Naive thymus-derived CD4-positive, alpha-beta T cell (primary cell): ENCODE results near the gene SPON2. TPM values are rescaled to one million over a fixed set of nuclear protein-coding genes. Genes with fewer than 3 reads are reported as not detected.
A peak's percentile ranks its signal among the peaks of the same experiment; 100 is the strongest.

Experiments
- ATAC-seq: fragments of 150-1000 bp; cut with Tn5 transposase; 2 replicates; pipeline ENCODE4 v1.10.0; 2021; ENCODE audit warnings: mild to moderate bottlenecking, moderate library complexity
- CTCF ChIA-PET: fragments of 350-600 bp; sonication (Branson Sonifier 250); formaldehyde crosslinking; loops from one replicate; lab custom pipeline; 2021; ENCODE audit warnings: antibody characterized with exemption; lab: Charles Lee
- POLR2A ChIA-PET: fragments of 350-600 bp; sonication (Branson Sonifier 250); formaldehyde crosslinking; loops from one replicate; lab custom pipeline; 2021; ENCODE audit warnings: antibody characterized with exemption, inconsistent platforms; lab: Charles Lee
- DNase-seq, 9 donors: peaks; one replicate each; pipeline versions ENCODE4 v3.0.0 to v3.0.0-alpha.2; 2020 to 2022; ENCODE audit warnings: mixed read lengths in 1 of 9
- H3K27ac ChIP-seq: one replicate; pipeline ENCODE4 v1.7.0; 2013; ENCODE audit warnings: mild to moderate bottlenecking, low read depth, low read length, moderate library complexity
- H3K27me3 ChIP-seq, 2 donors: one replicate each; pipeline ENCODE4 v1.7.0; 2013; ENCODE audit warnings: low read length in 2 of 2, mild to moderate bottlenecking in 2 of 2, moderate library complexity in 2 of 2; ENCODE audit not compliant: control insufficient read depth in 2 of 2, insufficient read depth in 2 of 2
- H3K36me3 ChIP-seq, 3 experiments: 1 replicate in 2 of 3; 2 replicates in 1 of 3; pipeline ENCODE4 v1.7.0; 2013; ENCODE audit warnings: low read length in 3 of 3, mild to moderate bottlenecking in 3 of 3, moderate library complexity in 1 of 3; ENCODE audit not compliant: insufficient read depth in 3 of 3, control insufficient read depth in 2 of 3
- H3K4me1 ChIP-seq, 2 donors: one replicate each; pipeline ENCODE4 v1.7.0; 2013; ENCODE audit warnings: low read length in 2 of 2, mild to moderate bottlenecking in 2 of 2, moderate library complexity in 1 of 2; ENCODE audit not compliant: control insufficient read depth in 2 of 2, insufficient read depth in 2 of 2
- H3K4me3 ChIP-seq: 2 replicates; pipeline ENCODE4 v1.7.0; 2013; ENCODE audit warnings: mild to moderate bottlenecking, low read length
- H3K9me3 ChIP-seq, 3 experiments: 1 replicate in 2 of 3; 2 replicates in 1 of 3; pipeline ENCODE4 v1.7.0; 2013; ENCODE audit warnings: low read length in 3 of 3; ENCODE audit not compliant: control insufficient read depth in 2 of 3
- H3K27ac Mint-ChIP-seq, 9 donors: one replicate each; pipeline ENCODE4 v1.8.0; 2020 to 2022; ENCODE audit warnings: mixed read lengths in 9 of 9, mild to moderate bottlenecking in 8 of 9, moderate library complexity in 5 of 9, inconsistent platforms in 2 of 9
- H3K27me3 Mint-ChIP-seq, 5 donors: one replicate each; pipeline ENCODE4 v1.8.0; 2021 to 2022; ENCODE audit warnings: mixed read lengths in 5 of 5, mild to moderate bottlenecking in 1 of 5
- H3K36me3 Mint-ChIP-seq, 5 donors: one replicate each; pipeline ENCODE4 v1.8.0; 2020 to 2022; ENCODE audit warnings: mixed read lengths in 5 of 5, mild to moderate bottlenecking in 3 of 5, inconsistent platforms in 1 of 5
- H3K4me1 Mint-ChIP-seq, 7 donors: one replicate each; pipeline ENCODE4 v1.8.0; 2020 to 2022; ENCODE audit warnings: mixed read lengths in 7 of 7, mild to moderate bottlenecking in 3 of 7, inconsistent platforms in 1 of 7
- H3K4me3 Mint-ChIP-seq, 10 donors: one replicate each; pipeline ENCODE4 v1.8.0; 2020 to 2022; ENCODE audit warnings: mild to moderate bottlenecking in 10 of 10, mixed read lengths in 10 of 10, moderate library complexity in 6 of 10, inconsistent platforms in 2 of 10
- H3K9me3 Mint-ChIP-seq, 11 donors: one replicate each; pipeline ENCODE4 v1.8.0; 2020 to 2022; ENCODE audit warnings: mixed read lengths in 11 of 11, mild to moderate bottlenecking in 4 of 11, inconsistent platforms in 1 of 11, moderate library complexity in 1 of 11
- intact Hi-C, 2 donors: fragments of 100-400 bp; cut with micrococcal nuclease; formaldehyde crosslinking; loops; one replicate each; pipeline ENCODE4 v1.15.1; 2023
- polyA plus RNA-seq, 2 donors: library from polyadenylated mRNA; unstranded; fragments of 300-500 nt; fragmentation: Illumina TruSeq; gene quantifications; one replicate each; pipeline ENCODE4 v1.2.3, GENCODE V29; 2021
- total RNA-seq, 6 experiments: library from RNA in 5 of 6; stranded (reverse) in 5 of 6; gene quantifications; 1 replicate in 5 of 6; 2 replicates in 1 of 6; pipeline ENCODE4 v1.2.3 and lab custom pipeline; 2021 to 2026

The SPON2 gene
- total and polyA plus RNA-seq, 7 experiments from 2014 or later, result 2.8 to 79.1 (median 6.5) TPM

- H3K4me1 Mint-ChIP-seq, result no peaks in the 10 kb centered on the region
- Histone ChIP-seq H3K27ac (no peak overlapping the region), H3K4me1 (no peaks in the 10 kb centered on the region), H3K4me3 (no peak overlapping the region), H3K9me3 (no peaks in the 10 kb centered on the region), H3K27me3 (no peaks in the 10 kb centered on the region), H3K36me3 (no peaks in the 10 kb centered on the region)
- intact Hi-C loops, result no loop called here
- no peak for ATAC-seq
- peak overlapping the region in 1 of 9 donors; percentile 37 for H3K27ac Mint-ChIP-seq
- no peak overlapping the region for H3K4me3 Mint-ChIP-seq
- no peak for DNase-seq
- H3K9me3 Mint-ChIP-seq, result peaks cover 0 to 14% (median 4%) of the 10 kb centered on the region in 11 donors
- CTCF ChIA-PET, result no interaction called here
- POLR2A ChIA-PET, result no interaction called here
- peaks cover 15 to 49% (median 22%) of the 10 kb centered on the region in 5 donors for H3K27me3 Mint-ChIP-seq
- peaks cover 0 to 18% (median 4%) of the 10 kb centered on the region in 5 donors for H3K36me3 Mint-ChIP-seq
These were observed 17.7 kb downstream of the SPON2 start for GRCh38 chr4:1154523-1155182.

- Histone ChIP-seq H3K4me1 (no peaks in the 10 kb centered on the region), H3K4me3 (no peak overlapping the region), H3K9me3 (no peaks in the 10 kb centered on the region), H3K36me3 (no peaks in the 10 kb centered on the region), H3K27me3 (no peaks in the 10 kb centered on the region), H3K27ac (no peak overlapping the region)
- peaks cover 15 to 47% (median 22%) of the 10 kb centered on the region in 5 donors for H3K27me3 Mint-ChIP-seq
- H3K27ac Mint-ChIP-seq, result peak overlapping the region in 1 of 9 donors; percentile 37
- DNase-seq (no peak), ATAC-seq (no peak)
- CTCF ChIA-PET, result interaction anchor here (0.9 kb wide), 1 partner anchor 23 kb away, joined by 3 read pairs; no protein-coding TSS in a partner anchor
- H3K36me3 Mint-ChIP-seq, result peaks cover 0 to 18% (median 4%) of the 10 kb centered on the region in 5 donors
- no peaks in the 10 kb centered on the region for H3K4me1 Mint-ChIP-seq
- H3K9me3 Mint-ChIP-seq, result peaks cover 0 to 14% (median 4%) of the 10 kb centered on the region in 11 donors
- intact Hi-C loops, result no loop called here
- POLR2A ChIA-PET, result no interaction called here
- no peak overlapping the region for H3K4me3 Mint-ChIP-seq
These were observed 18.3 kb downstream of the SPON2 start for GRCh38 chr4:1154126-1154522.

GRCh38 chr4:1153567-1154090 lies 18.8 kb downstream of the SPON2 start:
- Histone ChIP-seq H3K27me3 (no peaks in the 10 kb centered on the region), H3K36me3 (no peaks in the 10 kb centered on the region), H3K27ac (no peak overlapping the region), H3K9me3 (no peaks in the 10 kb centered on the region), H3K4me3 (no peak overlapping the region), H3K4me1 (no peaks in the 10 kb centered on the region)
- Mint-ChIP-seq H3K27me3 (peaks cover 15 to 44% (median 22%) of the 10 kb centered on the region in 5 donors), H3K9me3 (peaks cover 0 to 11% (median 3%) of the 10 kb centered on the region in 11 donors), H3K27ac (no peak overlapping the region), H3K4me1 (no peaks in the 10 kb centered on the region), H3K4me3 (no peak overlapping the region), H3K36me3 (peaks cover 0 to 18% (median 3%) of the 10 kb centered on the region in 5 donors)
- no peak for ATAC-seq
- POLR2A ChIA-PET, result no interaction called here
- no peak for DNase-seq
- intact Hi-C loops, result no loop called here
- CTCF ChIA-PET, result interaction anchor here (0.9 kb wide), 1 partner anchor 23 kb away, joined by 3 read pairs; no protein-coding TSS in a partner anchor

GRCh38 chr4:1152290-1152689 lies 20.1 kb downstream of the SPON2 start:
- H3K27me3 Mint-ChIP-seq, result peaks cover 15 to 30% (median 22%) of the 10 kb centered on the region in 5 donors
- CTCF ChIA-PET, result interaction anchor here (0.6 kb wide), 1 partner anchor 67 kb away, joined by 3 read pairs; no protein-coding TSS in a partner anchor

DNA sequence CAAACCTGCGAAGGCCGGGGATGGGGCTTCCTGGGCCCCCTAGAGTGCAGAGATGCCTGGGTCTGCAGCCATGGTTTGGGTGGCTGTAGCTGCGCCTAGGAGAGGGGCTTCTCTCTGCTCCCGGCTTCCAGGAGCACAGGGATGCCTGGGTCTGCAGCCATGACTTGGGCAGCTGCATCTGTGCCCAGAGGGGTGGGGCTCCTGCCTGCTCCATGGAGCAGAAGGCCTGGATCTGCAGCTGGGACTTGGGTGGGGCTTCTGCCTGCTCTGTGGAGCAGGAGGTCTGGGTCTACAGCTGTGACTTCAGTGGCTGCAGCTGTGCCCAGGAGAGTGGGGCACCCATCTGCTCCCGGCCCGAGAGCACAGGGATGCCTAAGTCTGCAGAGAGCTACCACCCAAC lies 20.8 kb downstream of the SPON2 start:
- no peak for DNase-seq
- ChIA-PET CTCF (no interaction called here), POLR2A (no interaction called here)
- H3K4me3 Mint-ChIP-seq, result no peak overlapping the region
- H3K4me1 Mint-ChIP-seq, result peaks cover 0 to 1% (median 0%) of the 10 kb centered on the region in 7 donors
- Histone ChIP-seq H3K9me3 (no peaks in the 10 kb centered on the region), H3K4me3 (no peak overlapping the region), H3K27me3 (no peaks in the 10 kb centered on the region), H3K27ac (no peak overlapping the region), H3K4me1 (no peaks in the 10 kb centered on the region), H3K36me3 (no peaks in the 10 kb centered on the region)
- peaks cover 0 to 4% (median 0%) of the 10 kb centered on the region in 5 donors for H3K36me3 Mint-ChIP-seq
- H3K9me3 Mint-ChIP-seq, result peaks cover 0 to 2% (median 0%) of the 10 kb centered on the region in 11 donors
- intact Hi-C loops, result no loop called here
- no peak for ATAC-seq
- peaks cover 15 to 27% (median 22%) of the 10 kb centered on the region in 5 donors for H3K27me3 Mint-ChIP-seq
- no peak overlapping the region for H3K27ac Mint-ChIP-seq

More at GRCh38 chr4:1152290-1152689, 20.1 kb downstream of the SPON2 start:
- Histone ChIP-seq H3K27me3 (no peaks in the 10 kb centered on the region), H3K4me3 (no peak overlapping the region), H3K4me1 (no peaks in the 10 kb centered on the region), H3K27ac (no peak overlapping the region), H3K9me3 (no peaks in the 10 kb centered on the region), H3K36me3 (no peaks in the 10 kb centered on the region)
- intact Hi-C loops, result no loop called here
- Mint-ChIP-seq H3K9me3 (peaks cover 0 to 2% (median 0%) of the 10 kb centered on the region in 11 donors), H3K4me1 (peaks cover 0 to 1% (median 0%) of the 10 kb centered on the region in 7 donors), H3K4me3 (no peak overlapping the region), H3K27ac (no peak overlapping the region), H3K36me3 (peaks cover 0 to 7% (median 0%) of the 10 kb centered on the region in 5 donors)
- POLR2A ChIA-PET, result no interaction called here
- no peak for ATAC-seq
- no peak for DNase-seq

GRCh38 chr4:1150875-1151274 lies 21.5 kb downstream of the SPON2 start:
- no peaks in the 10 kb centered on the region for H3K4me1 ChIP-seq
- no peak for ATAC-seq
- Mint-ChIP-seq H3K4me3 (no peak overlapping the region), H3K27ac (no peak overlapping the region), H3K36me3 (peaks cover 0 to 4% (median 0%) of the 10 kb centered on the region in 5 donors), H3K27me3 (peaks cover 15 to 25% (median 21%) of the 10 kb centered on the region in 5 donors), H3K9me3 (peaks cover 0 to 3% (median 0%) of the 10 kb centered on the region in 11 donors), H3K4me1 (peaks cover 0 to 1% (median 0%) of the 10 kb centered on the region in 7 donors)
- no peak for DNase-seq
- no peaks in the 10 kb centered on the region for H3K36me3 ChIP-seq
- intact Hi-C loops, result no loop called here
- ChIA-PET POLR2A (interaction anchor here (0.6 kb wide), 1 partner anchor 412 kb away, joined by 3 read pairs; no protein-coding TSS in a partner anchor), CTCF (interaction anchor here (1.2 kb wide), 1 partner anchor 17 kb away, joined by 4 read pairs; no protein-coding TSS in a partner anchor)
- H3K9me3 ChIP-seq, result no peaks in the 10 kb centered on the region
- no peak overlapping the region for H3K27ac ChIP-seq
- H3K27me3 ChIP-seq, result no peaks in the 10 kb centered on the region
- H3K4me3 ChIP-seq, result no peak overlapping the region
